Fibroblast of skin of right biceps (primary cell): ENCODE results near the gene GREB1.

ENCODE experiments used
- DNase-seq: peaks from one replicate; pipeline ENCODE4 v3.0.0-alpha.2; 2013

The GREB1 gene

DNA sequence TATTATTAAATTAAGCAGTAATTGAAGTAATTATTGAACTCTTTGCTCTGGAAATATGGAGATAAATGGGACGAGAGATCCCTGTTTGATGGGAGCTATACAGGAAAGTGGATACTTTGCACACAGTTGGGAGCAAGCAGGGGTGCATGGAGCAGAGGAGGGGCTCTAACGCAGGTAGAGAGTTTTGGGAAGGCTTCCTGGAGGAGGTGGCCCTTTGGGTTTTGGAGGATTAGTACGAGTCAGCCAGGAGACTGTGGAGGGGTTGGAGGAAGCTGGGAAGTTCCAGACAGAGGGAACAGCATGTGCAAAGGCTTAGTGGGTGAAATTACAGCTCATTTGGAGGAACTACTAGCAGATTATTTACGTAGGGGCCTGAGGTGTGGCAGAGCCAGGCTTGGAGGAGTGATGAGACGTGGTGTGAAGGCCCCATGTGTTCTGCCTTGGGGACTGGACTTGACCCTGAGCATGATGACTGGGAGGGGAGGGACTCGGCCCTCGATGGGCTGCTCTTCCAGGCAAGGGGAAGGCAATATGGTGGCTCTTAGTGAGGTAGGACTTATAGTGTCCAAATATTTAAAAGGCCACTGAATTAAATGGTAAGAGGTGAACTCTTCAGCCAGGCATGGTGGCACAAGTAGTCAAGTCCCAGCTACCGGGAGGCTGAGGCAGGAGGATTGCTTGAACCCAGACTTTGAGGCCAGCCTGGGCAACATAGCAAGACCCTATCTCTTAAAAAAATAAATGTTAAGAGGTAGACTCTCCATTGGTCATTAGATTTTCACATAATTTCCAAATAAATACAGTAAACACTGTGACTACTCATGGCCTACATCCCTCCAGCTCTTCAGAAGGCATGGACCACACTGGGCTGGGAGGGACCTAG lies 30.2 kb downstream of the GREB1 start:
- no peak for DNase-seq

DNA sequence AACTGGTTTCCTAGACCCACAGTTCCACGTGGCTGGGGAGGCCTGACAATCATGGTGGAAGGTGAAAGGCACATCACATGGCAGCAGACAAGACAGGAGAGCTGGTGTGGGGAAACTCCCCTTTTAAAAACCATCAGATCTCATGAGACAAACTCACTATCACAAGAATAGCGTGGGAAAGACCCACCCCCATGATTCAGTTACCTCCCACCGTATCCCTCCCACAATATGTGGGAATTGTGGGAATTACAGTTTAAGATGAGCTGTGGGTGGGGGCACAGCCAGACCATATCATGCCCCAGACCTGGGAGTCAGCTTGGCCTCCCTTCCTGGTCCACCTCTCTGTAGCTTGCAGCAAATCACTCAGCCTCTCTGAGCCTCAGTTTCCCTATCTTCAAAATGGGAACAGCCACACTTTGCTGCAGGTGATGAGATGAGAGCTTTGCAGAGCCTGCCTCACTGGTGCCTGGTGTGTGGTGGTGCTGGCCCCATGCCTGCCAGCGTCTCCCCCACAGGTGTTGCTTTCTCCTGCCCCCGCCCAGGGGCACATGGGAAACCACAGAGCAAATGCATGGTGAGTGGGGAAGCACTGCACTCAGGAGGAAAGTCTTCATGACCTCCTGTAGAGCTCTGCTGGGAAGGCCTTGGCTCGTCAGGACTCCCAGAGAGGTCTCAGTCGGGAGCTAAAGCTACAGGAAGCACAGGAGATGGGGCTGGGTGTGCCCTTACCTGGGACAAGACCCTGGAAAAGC lies 31.1 kb downstream of the GREB1 start:
- no peak for DNase-seq

DNA sequence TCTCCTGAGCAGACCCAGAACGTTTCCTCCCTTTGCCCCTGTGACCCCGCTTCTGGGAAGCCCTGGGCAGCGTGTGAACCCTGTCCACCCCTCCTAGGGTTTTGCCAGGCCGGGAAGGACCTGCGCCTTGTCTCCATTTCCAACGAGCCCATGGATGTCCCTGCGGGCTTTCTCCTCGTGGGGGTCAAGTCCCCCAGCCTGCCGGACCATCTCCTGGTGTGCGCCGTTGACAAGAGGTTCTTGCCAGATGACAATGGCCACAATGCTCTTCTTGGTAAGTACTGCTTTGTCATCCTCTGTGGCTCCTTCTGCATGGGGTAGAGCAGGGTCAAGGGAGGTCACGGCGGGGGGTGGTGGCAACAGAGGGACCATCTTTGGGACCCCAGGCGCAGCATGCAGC lies 32.5 kb downstream of the GREB1 start:
- no peak for DNase-seq

DNA sequence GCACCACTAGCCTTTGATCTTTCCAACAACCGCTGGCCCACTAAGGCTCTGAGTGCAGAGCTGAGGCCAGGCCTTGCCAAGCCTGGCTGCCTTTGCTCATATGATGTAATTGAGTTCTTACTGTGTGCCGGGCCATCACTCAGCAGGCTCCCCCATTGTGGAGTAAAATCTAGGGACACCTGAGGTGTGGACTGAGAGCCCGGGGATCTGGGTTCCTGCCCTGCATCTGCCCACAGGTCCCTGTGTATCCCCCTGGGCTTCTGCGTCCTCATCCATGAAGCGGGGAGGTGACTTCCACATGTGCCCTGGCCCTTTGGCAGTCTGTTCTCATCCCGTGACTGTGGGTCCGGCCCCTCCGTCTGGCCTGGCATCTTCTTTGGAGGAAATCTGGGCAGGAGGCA lies 33.8 kb downstream of the GREB1 start:
- DNase-seq = no peak

DNA sequence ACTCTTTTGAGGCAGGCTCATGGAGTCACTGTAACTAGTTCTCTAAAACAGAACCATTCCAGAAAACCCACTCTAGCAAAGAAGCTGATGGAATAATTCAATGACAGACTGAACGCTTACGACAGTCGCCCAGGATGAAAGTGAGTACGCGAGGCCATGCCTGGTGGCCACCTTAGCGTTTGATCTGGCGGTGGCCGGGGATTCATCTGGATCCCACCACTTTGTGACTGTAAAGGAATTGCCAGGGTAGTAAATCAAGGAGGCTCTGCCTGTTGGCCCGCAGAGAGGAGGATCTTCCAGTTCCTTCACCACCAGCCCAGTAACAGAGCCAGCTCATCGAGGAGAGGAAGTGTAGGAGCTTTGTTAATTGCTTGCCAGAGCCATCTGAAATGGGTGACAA lies 34.6 kb downstream of the GREB1 start:
- DNase-seq = no peak

DNA sequence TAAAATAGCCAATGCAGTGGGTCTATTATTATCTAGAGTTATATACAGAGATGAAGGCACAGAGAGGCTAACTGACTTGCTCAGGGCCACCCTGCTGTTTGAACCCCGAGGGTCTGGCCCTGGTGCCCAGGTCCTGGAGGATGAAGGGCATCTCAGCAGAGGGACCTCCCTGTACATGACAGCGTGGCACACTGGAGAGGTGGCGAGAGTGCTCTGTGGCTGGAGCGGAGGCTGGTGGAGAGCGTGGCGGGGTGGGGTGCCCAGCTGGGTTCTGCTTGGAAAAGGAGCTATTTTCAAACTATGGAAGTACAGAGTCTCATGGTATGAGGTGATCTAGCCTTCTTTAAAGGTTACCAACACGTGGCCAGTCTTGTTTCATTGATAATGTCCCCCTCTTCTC lies 35.8 kb downstream of the GREB1 start:
- DNase-seq = no peak

DNA sequence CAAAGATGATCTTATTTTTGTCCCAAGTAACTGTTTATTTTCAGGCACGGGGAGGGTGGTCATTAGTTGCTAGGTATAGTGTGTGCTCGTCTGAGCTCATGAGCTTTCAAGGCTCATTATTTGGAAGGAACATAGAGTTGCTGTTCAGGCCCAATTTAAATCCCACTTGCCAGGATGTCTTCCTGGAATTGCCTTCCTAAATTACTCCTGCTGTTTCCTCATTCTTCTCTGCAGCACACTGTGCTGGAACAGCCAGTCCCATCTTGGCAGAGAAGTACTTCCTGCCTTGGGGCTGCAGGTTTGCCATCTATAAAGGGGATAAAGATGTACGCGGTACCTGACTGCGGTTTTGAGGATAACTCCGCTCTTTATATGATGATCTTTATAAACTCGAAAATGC lies 37.3 kb downstream of the GREB1 start:
- no peak for DNase-seq

DNA sequence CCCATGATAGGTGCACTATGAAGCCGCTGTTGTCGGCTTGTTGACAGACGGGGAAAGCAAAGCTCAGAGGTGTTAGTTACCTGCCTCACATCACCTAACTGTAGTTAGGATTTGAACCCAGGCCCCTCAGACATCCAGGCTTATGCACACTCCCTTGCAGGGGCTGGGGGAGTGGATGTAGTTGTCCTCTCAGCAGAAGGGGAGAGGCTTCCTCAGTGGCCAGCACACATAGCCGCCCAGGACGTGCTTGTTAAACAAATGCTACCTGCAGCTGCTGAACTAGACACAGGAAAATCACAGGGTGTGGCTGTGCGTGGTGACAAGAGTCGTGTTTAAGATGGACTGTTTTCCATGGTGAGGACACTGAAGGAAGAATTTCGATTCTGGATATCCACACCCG lies 39.2 kb downstream of the GREB1 start:
- no peak for DNase-seq

DNA sequence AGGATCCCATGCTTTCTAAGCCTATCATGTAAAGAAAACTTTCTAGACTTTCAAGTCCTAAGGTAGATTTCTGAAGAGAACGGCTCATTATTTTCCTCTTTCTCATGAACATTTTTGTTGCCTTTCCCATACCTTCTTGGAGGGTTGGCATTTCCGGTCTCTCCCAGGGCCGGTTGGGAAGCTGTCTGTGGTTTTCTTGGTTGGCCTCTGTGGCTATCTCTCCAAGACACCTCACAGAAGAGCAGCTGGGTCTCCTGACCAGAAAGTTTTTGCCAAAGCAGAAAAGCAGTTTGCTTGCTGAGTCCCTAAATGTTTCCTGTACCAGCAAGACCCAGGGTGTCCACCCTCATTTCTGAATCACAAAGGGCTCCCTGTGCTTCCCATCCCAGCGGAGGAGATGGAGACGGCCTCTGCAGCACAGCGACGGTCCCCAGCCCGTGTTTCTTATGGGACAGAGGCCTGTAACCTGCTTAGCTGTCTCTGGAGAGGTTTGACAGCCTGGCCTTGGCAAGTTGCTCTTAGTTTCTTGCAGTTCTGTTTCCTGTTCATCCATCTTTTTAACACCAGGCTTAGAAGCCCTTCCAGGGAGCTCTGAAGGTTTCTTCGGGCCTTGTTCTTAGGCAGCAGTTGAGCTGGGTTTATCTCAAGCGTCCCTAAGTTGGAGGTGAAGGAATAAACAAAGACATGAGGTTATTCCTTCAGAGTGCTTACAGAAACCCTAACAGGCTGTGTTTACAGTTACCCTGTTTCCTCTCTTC lies 39.8 kb downstream of the GREB1 start:
- DNase-seq = peak; percentile 46

DNA sequence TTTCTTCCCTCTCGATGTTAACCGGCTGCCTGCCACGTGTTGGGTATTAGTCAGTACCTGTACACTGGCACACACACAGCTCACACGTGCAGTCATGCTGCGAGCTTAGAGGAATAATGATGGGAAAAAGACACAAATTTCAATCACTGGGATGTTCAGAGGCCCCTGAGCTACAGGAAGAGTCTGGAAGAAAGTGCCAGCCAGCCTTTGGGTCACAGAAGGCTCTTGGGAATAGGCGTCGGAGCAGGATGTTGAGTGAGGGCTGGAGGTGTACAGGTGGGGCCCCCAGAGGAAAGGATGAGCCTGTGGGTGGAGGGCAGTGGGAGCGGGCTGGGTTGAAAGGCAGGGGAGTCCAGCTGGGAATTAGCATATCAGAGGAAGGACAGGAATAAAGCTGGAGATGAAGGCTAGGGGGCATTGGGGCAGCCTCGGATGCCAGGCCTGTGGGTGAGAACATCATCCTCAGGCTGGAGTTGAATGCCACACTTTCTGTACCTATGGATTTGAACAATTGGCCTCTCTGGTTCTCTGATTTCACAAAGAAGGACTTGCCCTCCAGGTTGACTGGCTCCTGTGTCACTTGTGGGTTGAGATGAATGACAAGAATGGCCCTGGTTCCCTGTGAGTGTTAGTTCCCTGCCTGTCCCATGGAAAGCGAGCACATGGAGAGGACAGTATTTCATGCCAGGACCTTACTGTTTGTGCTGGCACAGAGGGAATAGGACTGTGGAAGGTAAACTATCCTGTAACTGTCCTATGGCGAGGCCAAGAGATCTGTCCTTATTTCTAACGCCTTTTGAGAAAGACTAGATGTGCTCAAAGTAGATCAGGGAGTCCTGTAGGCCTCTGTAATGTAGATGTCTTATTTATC lies 40.6 kb downstream of the GREB1 start:
- no peak for DNase-seq

DNA sequence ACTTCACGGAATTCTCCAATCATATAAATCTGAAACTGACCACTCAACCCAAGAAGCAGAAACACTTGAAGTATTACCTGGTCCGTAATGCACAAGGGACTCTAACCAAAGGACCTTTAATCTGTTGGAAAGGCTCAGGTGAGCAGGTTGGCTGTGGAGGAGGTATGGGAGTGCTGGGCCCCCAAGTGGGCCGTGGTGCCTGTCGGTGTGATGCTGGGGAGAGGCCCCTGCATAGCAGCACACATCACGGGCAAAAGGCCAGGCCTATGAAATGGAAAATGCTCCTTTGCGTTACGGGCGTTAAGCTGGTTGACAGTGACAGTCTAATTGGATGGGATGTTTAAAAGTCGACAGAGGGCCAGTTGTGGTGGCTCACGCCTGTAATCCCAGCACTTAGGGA lies 42.6 kb downstream of the GREB1 start:
- DNase-seq = no peak

DNA sequence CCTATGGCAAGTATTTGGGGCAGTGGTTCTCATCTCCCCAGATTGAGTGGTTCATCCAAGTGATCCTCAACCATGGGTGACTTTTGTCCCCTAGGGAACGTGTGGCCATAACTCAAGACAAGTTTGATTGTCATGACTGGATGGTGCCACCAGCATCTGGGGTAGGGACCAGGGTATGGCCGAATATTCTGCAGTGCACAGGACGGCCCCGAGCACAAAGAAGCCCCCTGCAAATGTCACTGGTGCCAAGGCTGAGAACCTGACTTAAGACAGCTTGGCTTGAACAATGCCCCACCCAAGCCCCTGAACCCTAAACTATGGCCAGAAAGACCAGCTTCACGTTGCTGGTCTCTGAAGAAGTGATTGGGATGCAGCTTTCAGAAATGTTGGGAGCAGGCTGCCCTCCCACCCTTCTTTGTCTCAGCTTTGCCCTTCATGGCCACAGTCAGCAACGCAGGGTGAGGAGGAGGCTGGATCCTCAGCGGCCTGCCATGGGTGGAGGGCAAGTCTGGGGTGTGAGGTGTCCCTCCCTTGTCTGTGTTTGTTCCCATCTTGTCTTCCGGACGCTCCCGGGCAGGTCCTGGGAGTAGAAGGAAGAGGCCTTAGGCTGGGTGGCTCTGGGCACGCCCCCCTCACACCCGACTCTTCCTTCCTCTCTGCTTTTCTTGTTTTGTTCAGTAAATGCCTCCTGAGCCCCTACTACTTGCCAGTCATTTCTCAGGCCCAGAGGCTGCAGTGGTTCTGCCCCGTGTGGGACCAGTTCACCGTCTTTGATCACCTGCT lies 43.4 kb downstream of the GREB1 start:
- DNase-seq = no peak

DNA sequence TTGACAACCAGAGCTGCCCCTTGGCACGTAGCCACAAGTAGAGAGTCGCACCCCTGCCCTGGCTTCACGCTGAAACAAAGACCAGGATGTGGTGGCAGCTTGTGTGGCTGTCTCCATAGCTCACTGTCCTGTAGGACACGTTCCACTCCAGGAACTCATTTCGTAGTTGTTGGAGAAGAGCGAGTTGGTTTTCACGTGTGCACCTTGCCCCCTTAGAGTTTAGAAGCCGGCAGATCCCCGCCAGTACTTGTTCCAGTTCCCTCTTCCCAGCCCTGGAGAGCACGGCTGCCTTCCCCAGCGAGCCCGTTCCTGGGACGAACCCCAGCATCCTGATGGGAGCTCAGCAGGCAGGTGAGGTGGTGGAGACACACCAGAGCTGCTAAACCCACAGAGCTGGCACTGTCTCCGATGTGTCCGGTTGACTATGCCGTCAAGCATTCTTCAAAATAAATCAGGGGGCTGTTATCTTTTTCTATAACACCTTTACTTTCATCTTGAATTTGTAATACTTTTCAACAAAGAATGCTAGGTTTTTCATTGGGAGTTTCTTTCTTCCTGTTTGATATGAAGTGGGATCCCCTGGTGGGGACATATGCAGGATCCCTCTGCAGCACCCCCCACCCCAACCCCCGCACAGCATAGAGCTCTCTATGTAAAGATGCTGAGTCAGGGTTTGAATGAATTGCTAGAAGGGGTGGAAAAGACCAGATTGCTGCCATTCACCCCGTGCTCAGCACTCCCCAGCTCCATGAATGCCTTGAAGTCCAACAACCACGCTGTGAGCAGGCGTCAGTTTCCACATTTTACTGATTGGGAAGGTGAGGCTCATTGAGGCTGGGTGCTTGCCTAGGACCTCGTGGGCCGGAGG lies 44.5 kb downstream of the GREB1 start:
- no peak for DNase-seq

DNA sequence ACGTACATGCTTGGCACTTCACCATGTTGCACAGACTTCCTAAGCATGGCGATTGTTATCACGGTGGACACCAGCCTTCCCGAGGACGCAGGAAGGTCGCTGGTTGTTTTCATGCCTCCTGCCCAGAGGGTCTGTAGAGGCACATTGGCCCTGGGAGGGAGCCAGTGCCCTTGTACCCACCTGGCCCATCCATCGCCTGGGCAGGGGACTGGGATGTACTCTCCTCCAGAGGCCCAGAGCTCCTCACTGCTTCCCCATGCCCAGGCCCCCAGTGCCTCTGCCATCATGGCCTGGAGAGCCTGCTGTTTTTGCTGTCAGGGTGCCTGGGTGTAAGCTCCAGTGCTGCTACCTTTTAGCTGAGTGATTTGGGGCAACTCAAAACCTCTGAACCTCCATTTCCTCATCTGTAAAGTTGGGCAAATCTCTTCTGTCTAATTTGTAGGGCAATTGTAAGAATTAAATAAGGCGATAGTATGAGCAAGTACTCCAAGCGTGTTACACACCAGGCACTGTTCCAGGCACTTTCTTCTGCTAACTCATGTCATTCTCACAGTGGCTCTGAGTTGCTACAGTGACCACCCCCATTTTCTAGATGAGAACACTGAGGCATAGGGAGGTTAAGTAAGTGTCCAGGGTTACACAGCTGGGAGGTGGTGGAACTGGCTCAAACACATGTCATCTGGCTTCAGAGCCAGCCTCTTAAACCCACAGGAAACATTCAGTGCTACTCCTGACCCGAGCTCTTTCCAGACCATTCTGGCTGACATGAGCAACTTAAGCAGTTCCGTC lies 45.3 kb downstream of the GREB1 start:
- no peak for DNase-seq

DNA sequence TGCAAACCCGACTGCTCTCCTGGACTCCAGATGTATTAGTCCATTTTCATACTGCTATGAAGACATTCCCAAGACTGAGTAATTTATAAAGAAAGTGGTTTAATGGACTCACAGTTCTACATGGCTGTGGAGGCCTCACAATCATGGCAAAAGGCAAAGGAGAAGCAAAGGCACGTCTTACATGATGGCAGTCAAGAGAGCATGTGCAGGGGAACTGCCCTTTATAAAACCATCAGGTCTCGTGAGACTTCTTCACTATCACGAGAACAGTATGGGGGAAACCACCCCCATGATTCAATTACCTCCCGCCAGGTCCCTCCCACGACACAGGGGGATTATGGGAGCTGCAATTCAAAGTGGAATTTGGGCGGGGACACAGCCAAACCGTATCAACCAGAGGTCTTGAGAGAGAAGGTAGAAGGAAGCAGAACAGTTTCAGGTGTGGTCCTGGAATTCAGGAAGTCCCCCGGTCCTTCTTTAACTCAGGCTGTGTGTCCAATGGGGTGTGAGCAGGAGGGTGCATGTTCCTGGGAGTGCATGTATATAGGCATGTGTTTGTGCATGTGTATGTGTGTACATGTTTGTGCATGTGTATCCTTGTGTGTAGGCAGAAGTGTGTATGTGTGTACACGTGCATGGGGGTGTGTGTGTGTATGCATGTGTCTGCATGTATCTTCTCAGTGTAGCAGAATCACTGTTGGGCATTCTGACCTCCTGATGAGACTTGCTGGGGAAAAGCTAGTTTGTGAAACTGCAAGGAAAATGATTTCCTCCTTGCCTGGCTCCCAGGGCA lies 46.2 kb downstream of the GREB1 start:
- no peak for DNase-seq

DNA sequence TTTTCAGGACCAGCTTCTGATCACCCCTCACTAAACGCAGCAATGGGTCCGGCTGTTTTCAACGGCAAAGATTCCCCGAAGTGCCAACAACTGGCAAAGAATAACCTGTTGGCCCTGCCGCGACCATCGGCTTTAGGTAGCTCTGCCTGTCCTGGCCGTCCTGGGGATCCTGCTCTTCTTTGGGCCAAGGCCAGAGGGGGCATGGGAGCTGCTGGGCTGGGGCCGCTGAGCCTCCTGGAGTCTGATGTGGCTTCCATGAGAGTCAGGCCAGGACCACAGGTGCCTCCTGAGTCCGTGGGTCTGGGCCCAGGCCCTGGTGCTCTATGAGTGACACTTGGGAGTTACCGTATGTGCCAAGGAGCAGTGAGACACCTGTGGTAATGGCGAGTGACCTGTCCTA lies 46.9 kb downstream of the GREB1 start:
- DNase-seq = no peak

DNA sequence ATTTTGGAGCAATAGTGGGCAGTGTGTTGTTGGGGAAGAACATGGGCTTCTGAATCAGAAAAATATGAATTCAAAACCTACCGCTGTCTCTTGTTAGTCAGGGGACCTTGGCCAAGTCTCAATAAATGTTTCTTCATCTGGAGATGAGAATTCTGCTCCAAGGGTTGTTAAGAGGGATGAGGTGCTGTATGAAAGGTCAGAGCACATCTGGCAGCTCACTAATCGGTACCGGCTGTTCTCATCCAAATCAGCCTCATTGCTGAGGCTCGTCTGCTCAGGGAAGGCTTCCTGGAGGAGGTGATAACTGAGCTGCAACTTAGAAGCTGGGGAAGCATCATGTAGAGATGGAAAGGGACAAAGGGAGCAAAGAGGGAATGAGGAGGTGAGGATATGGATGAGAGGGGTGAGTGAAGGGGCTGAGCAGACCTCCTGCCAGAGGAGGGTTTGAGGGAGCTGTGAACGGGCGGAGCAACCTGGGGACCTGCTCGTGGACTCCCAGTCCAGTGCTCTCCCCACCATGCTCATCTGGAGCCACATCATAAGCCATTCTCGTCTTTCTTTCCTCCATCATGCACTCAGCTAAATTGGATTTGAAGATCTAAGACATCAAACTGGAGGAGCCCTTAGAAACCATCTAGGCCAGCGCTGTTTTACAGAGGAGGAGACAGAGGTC lies 47.4 kb downstream of the GREB1 start:
- DNase-seq = no peak
